Smooth muscle cell (in vitro differentiated cells): ENCODE results near the gene STX11. TPM values are rescaled to one million over a fixed set of nuclear protein-coding genes. Genes with fewer than 3 reads are reported as not detected.
A peak's percentile ranks its signal among the peaks of the same experiment; 100 is the strongest.

Experiments
- DNase-seq: peaks from one replicate; lab custom pipeline; 2025; ENCODE audit not compliant: unreplicated experiment; lab: John Stamatoyannopoulos, UW
- H2AFZ ChIP-seq: fragments of 200-600 bp; sonication (generic); 2 replicates; pipeline ENCODE4 v1.6.0; 2016; ENCODE audit warnings: antibody characterized with exemption, low read depth, mild to moderate bottlenecking
- H3F3A ChIP-seq: fragments of 200-600 bp; sonication (generic); 2 replicates; pipeline ENCODE4 v1.6.0; 2017; ENCODE audit warnings: antibody characterized with exemption, low read depth
- H3K27ac ChIP-seq: fragments of 200-600 bp; sonication (generic); 2 replicates; pipeline ENCODE4 v1.5.1; 2016; ENCODE audit warnings: low read depth, mild to moderate bottlenecking
- H3K27me3 ChIP-seq: fragments of 200-600 bp; sonication (generic); 2 replicates; pipeline ENCODE4 v1.6.1; 2016; ENCODE audit warnings: low read depth, mild to moderate bottlenecking
- H3K36me3 ChIP-seq: fragments of 200-600 bp; sonication (generic); 2 replicates; pipeline ENCODE4 v1.5.1; 2016; ENCODE audit warnings: low read depth
- H3K4me1 ChIP-seq: fragments of 200-600 bp; sonication (generic); 2 replicates; pipeline ENCODE4 v1.5.1; 2016; ENCODE audit warnings: low read depth
- H3K4me2 ChIP-seq: fragments of 200-600 bp; sonication (generic); 2 replicates; pipeline ENCODE4 v1.6.0; 2016; ENCODE audit warnings: mild to moderate bottlenecking
- H3K4me3 ChIP-seq: fragments of 200-600 bp; sonication (generic); 2 replicates; pipeline ENCODE4 v1.5.1; 2016; ENCODE audit warnings: mild to moderate bottlenecking
- H3K79me2 ChIP-seq: fragments of 200-600 bp; sonication (generic); 2 replicates; pipeline ENCODE4 v1.6.0; 2016; ENCODE audit warnings: low read depth, mild to moderate bottlenecking
- H3K9ac ChIP-seq: fragments of 200-600 bp; sonication (generic); 2 replicates; pipeline ENCODE4 v1.6.0; 2016; ENCODE audit warnings: low read depth
- H3K9me3 ChIP-seq: fragments of 200-600 bp; sonication (generic); replicated peaks from 2 replicates; pipeline ENCODE4 v1.5.1; 2016; ENCODE audit warnings: low read depth
- H4K20me1 ChIP-seq: fragments of 200-600 bp; sonication (generic); 2 replicates; pipeline ENCODE4 v1.6.0; 2016; ENCODE audit warnings: low read depth
- CTCF ChIP-seq: fragments of 200-600 bp; sonication (generic); IDR thresholded peaks from 2 replicates; pipeline ENCODE4 v1.5.1; 2017; ENCODE audit warnings: borderline replicate concordance, mild to moderate bottlenecking, antibody characterized with exemption; ENCODE audit not compliant: insufficient read depth, poor library complexity, severe bottlenecking
- WGBS: methylation state at CpG from one replicate; pipeline ENCODE4 v1.1.7; 2016; ENCODE audit warnings: low lambda C conversion rate; 5-methylcytosine and 5-hydroxymethylcytosine counted together
- polyA plus RNA-seq: library from polyadenylated mRNA; unstranded; fragments of >200 nt; fragmentation: Nextera tagmentation; extraction: Ambion mirVana; gene quantifications from 2 replicates; pipeline ENCODE4 v1.2.1, GENCODE V29; 2016
- total RNA-seq: library from RNA; depleted of rRNA; stranded (reverse); fragments of >200 nt; gene quantifications from 2 replicates; pipeline ENCODE4 v1.2.3, GENCODE V29; 2014

The STX11 gene
- total and polyA plus RNA-seq, 2 experiments from 2014 or later = 0.53 to 0.72 TPM

- no peaks in the 10 kb centered on the region for H3K79me2 ChIP-seq
- H3K27ac ChIP-seq = peak overlapping the region; percentile 77
- H3K4me3 ChIP-seq = peak overlapping the region; percentile 62
- H3K9ac ChIP-seq = no peak overlapping the region
- no peak for TF ChIP-seq CTCF
- H2AFZ ChIP-seq = peak overlapping the region; percentile 76
- no peak for DNase-seq
- H3K36me3 ChIP-seq = no peaks in the 10 kb centered on the region
- H3K9me3 ChIP-seq = no peaks in the 10 kb centered on the region
- H3K27me3 ChIP-seq = no peaks in the 10 kb centered on the region
- H3K4me2 ChIP-seq = peak overlapping the region; percentile 86
- no peaks in the 10 kb centered on the region for H4K20me1 ChIP-seq
- no peaks in the 10 kb centered on the region for H3K4me1 ChIP-seq
- peaks cover 6% of the 10 kb centered on the region for H3F3A ChIP-seq
- 43% methylated on average over 11 of the region's 11 CpGs for WGBS
Observed at GRCh38 chr6:144217264-144217663, 66.9 kb downstream of the STX11 start.

- H3K27me3 ChIP-seq = no peaks in the 10 kb centered on the region
- DNase-seq = no peak
- no peaks in the 10 kb centered on the region for H3K4me1 ChIP-seq
- peaks cover 6% of the 10 kb centered on the region for H3F3A ChIP-seq
- H3K4me3 ChIP-seq = peak overlapping the region; percentile 62
- no peaks in the 10 kb centered on the region for H3K9me3 ChIP-seq
- H3K79me2 ChIP-seq = no peaks in the 10 kb centered on the region
- H3K27ac ChIP-seq = peak overlapping the region; percentile 77
- H4K20me1 ChIP-seq = no peaks in the 10 kb centered on the region
- no peak for TF ChIP-seq CTCF
- H3K4me2 ChIP-seq = no peak overlapping the region
- no peak overlapping the region for H3K9ac ChIP-seq
- no peaks in the 10 kb centered on the region for H3K36me3 ChIP-seq
- H2AFZ ChIP-seq = peak overlapping the region; percentile 76
Observed at GRCh38 chr6:144217797-144218196, 67.5 kb downstream of the STX11 start.

GRCh38 chr6:144219056-144219685, 68.9 kb downstream of the STX11 start:
- Histone ChIP-seq H2AFZ (no peak overlapping the region), H3K36me3 (no peaks in the 10 kb centered on the region), H3K27ac (no peak overlapping the region), H3K4me1 (no peaks in the 10 kb centered on the region), H3F3A (peaks cover 6% of the 10 kb centered on the region), H4K20me1 (no peaks in the 10 kb centered on the region), H3K4me2 (no peak overlapping the region), H3K4me3 (no peak overlapping the region), H3K9me3 (no peaks in the 10 kb centered on the region), H3K27me3 (no peaks in the 10 kb centered on the region), H3K9ac (no peak overlapping the region), H3K79me2 (no peaks in the 10 kb centered on the region)
- WGBS = 67% methylated on average over 3 of the region's 3 CpGs
- DNase-seq = no peak
- peak; percentile 56 for TF ChIP-seq CTCF
